ENCODE measurements around the gene RAVER2.

The RAVER2 gene

DNA sequence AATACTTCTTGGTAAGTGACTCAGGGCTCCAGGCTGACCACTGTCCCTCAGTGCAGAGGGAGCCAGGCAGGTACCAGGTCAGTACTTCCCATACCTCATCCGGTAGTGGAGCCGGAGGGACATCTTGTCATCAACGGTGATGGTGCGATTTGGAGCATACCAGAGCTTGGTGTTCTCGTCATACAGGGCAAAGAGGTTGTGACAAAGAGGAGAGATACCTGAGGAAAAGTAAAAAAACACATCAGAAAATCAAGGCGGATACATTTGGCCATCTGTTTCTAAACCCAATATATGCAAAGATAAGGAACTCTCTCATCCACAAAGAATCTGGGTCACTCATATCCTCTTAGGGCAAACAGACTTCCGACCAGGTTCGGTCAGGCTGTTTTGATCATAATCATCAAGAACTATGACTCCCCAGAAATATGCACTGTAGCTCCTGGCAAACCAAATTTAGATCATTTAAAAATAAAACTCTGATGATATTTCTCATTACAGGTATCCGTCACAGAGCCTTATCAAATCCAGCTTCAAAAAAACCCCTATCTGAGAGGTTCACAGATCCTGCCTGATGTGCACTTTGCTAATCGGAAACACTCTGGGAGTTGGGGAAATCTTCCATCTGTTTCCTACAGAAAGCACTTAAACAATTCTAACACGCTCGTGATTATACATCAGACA lies 134.2 kb downstream of the RAVER2 start:
- no peak for DNase-seq

DNA sequence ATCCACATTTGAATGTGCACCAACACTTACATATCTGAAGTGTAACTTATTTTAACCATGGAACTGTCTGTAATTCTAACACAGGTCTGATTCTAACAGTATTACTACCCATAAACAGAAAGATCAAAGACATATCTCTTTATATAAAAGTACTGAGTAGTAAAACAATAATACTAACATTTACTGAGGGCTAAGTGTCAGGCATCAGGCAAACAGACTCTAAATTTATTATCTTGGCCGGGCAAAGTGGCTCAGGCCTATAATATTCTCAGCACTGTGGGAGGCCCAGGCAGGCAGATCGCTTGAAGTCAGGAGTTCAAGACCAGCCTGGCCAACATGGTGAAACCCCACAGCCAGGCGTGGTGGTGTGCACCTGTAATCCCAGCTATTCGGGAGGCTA lies 135.6 kb downstream of the RAVER2 start:
- no peak for DNase-seq

DNA sequence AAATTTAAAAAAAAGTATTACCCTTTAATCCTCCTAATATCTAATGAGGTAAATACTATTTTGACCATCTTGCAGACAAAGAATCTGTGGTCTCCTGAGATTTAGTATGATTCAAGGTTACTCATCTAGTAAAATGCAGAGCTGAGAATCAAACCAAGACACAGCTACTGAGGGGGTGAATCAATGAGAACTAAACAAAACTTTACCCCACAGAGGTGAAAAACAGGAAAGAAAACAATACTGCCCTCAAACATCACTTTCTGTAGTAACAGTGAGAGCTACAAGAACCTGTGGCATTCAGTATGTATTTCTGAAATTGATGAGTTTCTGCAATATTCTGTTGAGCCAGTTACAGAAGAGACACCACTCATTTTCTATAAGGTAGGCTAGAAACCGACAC lies 136.4 kb downstream of the RAVER2 start:
- no peak for DNase-seq
